Chondrocyte (in vitro differentiated cells): Measurements from ENCODE around the gene LSP1. TPM values are rescaled to one million over a fixed set of nuclear protein-coding genes. Genes with fewer than 3 reads are reported as not detected.
"Not testable (repeated sequence)": the region's sequence is repeated elsewhere in the genome, so short reads cannot be mapped to it uniquely, and the experiment has no call there.

Source experiments
- DNase-seq: peaks from one replicate; pipeline ENCODE4 v3.0.0; 2021; ENCODE audit warnings: mixed read lengths, low spot score
- H3K27ac Mint-ChIP-seq: one replicate; pipeline ENCODE4 v1.8.0; 2021; ENCODE audit warnings: mild to moderate bottlenecking, moderate library complexity, mixed read lengths; ENCODE audit not compliant: unreplicated experiment
- H3K27me3 Mint-ChIP-seq: 2 replicates; pipeline ENCODE4 v1.8.0; 2021; ENCODE audit warnings: low read depth, mixed read lengths
- H3K36me3 Mint-ChIP-seq: 2 replicates; pipeline ENCODE4 v1.8.0; 2021; ENCODE audit warnings: low read depth, mixed read lengths
- H3K4me1 Mint-ChIP-seq: 2 replicates; pipeline ENCODE4 v1.8.0; 2021; ENCODE audit warnings: low read depth, mild to moderate bottlenecking, mixed read lengths
- H3K4me3 Mint-ChIP-seq: one replicate; pipeline ENCODE4 v1.8.0; 2021; ENCODE audit warnings: mild to moderate bottlenecking, moderate library complexity, mixed read lengths; ENCODE audit not compliant: unreplicated experiment
- H3K9me3 Mint-ChIP-seq: 2 replicates; pipeline ENCODE4 v1.8.0; 2021; ENCODE audit warnings: low read depth, mixed read lengths
- CTCF ChIP-seq: fragments of 200-600 bp; sonication (generic); IDR thresholded peaks from 2 replicates; pipeline ENCODE4 v1.5.0; 2021; ENCODE audit warnings: antibody characterized with exemption, mild to moderate bottlenecking, moderate library complexity
- total RNA-seq: library from RNA; stranded (reverse); gene quantifications from 3 replicates; pipeline ENCODE4 v1.2.1, GENCODE V29; 2021

The LSP1 gene
- total RNA-seq, 1 donor from 2014 or later, result 7.4 TPM

DNA sequence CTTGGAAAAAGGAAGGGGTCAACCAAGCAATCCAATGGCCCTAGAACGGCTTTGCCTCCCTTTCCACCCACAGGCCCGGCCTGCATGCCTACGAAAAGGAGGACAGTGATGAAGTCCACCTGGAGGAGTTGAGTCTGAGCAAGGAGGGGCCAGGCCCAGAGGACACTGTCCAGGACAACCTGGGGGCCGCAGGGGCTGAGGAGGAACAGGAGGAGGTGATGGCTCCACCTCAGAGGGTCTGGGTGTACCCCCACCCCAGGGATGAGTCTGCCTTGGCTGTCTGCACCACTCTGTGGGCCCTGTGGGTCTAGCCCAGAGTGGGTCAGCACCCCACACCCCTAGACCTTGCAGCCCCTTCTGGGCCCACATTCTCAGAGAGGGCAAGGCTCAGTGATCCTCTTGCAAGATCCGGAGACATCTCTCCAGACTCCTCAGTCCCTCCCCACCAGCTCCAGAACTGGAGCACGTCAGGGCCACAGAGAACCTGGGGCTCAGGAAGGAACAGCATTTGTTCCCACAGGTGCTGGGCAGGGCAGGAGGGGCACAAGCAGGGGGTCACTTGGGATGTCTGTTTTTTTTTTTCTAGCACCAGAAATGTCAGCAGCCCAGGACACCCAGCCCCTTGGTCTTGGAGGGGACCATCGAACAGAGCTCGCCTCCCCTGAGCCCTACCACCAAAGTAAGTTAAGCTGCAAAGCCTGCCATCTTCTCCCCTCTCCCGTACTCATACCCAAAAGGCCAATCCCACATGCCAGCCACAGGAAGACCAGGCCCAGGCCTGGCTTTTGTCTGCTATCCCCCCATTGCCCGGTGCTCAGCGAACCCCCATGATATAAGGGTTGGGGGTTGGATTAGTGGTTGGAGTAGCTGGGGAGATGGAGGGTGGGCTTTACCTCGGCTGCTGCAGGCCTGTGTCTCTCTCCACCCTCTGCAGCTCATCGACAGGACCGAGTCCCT lies 30.7 kb downstream of the LSP1 start:
- Mint-ChIP-seq H3K27me3 (no peaks in the 10 kb centered on the region), H3K27ac (no peak overlapping the region)
- DNase-seq, result peak; percentile 69

GRCh38 chr11:1884303-1884700 lies 31.4 kb downstream of the LSP1 start:
- H3K27ac Mint-ChIP-seq, result no peak overlapping the region
- no peak for DNase-seq
- H3K4me3 Mint-ChIP-seq, result no peak overlapping the region
- no peaks in the 10 kb centered on the region for H3K9me3 Mint-ChIP-seq
- peaks cover 2% of the 10 kb centered on the region for H3K36me3 Mint-ChIP-seq
- TF ChIP-seq CTCF, result no peak
- no peaks in the 10 kb centered on the region for H3K27me3 Mint-ChIP-seq
- peaks cover 9% of the 10 kb centered on the region for H3K4me1 Mint-ChIP-seq

More for the DNA sequence above, 30.7 kb downstream of the LSP1 start:
- Mint-ChIP-seq H3K9me3 (no peaks in the 10 kb centered on the region), H3K4me1 (peaks cover 9% of the 10 kb centered on the region), H3K36me3 (no peaks in the 10 kb centered on the region), H3K4me3 (no peak overlapping the region)
- no peak for TF ChIP-seq CTCF

- H3K9me3 Mint-ChIP-seq, H3K4me3 Mint-ChIP-seq, H3K36me3 Mint-ChIP-seq, H3K4me1 Mint-ChIP-seq, H3K27ac Mint-ChIP-seq, H3K27me3 Mint-ChIP-seq: not testable (repeated sequence)
- DNase-seq, result peak; percentile 62
These were observed 33.7 kb downstream of the LSP1 start for GRCh38 chr11:1886551-1886950.

- Mint-ChIP-seq H3K36me3 (peaks cover 2% of the 10 kb centered on the region), H3K9me3 (no peaks in the 10 kb centered on the region), H3K27me3 (no peaks in the 10 kb centered on the region), H3K4me3 (no peak overlapping the region), H3K27ac (no peak overlapping the region), H3K4me1 (no peaks in the 10 kb centered on the region)
- TF ChIP-seq CTCF, result no peak
- peak; percentile 70 for DNase-seq
These were observed 34.8 kb downstream of the LSP1 start for GRCh38 chr11:1887451-1888346.

GRCh38 chr11:1888347-1888753 lies 35.5 kb downstream of the LSP1 start:
- H3K9me3 Mint-ChIP-seq, result no peaks in the 10 kb centered on the region
- no peaks in the 10 kb centered on the region for H3K27me3 Mint-ChIP-seq
- no peak for TF ChIP-seq CTCF
- H3K4me3 Mint-ChIP-seq, result no peak overlapping the region
- no peak overlapping the region for H3K27ac Mint-ChIP-seq
- DNase-seq, result no peak
- H3K36me3 Mint-ChIP-seq, result peaks cover 2% of the 10 kb centered on the region
- no peaks in the 10 kb centered on the region for H3K4me1 Mint-ChIP-seq
